Endothelial cell of umbilical vein (primary cell): Measurements from ENCODE around the gene MEP1B. TPM values are rescaled to one million over a fixed set of nuclear protein-coding genes. Genes with fewer than 3 reads are reported as not detected.

Experiments
- BruUV-seq: library from RNA; stranded (reverse); fragments of 400-500 nt; replicated peaks from 2 replicates; lab custom pipeline; 2021; lab: Mats Ljungman, UMichigan
- CTCF ChIA-PET: fragments of 300-600, 350-600 bp; sonication (Branson Sonifier 250); formaldehyde crosslinking; loops from one replicate; lab custom pipeline; 2021; ENCODE audit warnings: antibody characterized with exemption, inconsistent platforms; lab: Charles Lee
- POLR2A ChIA-PET: fragments of 300-600, 350-600 bp; sonication (Branson Sonifier 250); formaldehyde crosslinking; loops from one replicate; lab custom pipeline; 2021; ENCODE audit warnings: antibody characterized with exemption, inconsistent platforms; lab: Charles Lee
- DNase-seq: peaks from one replicate; pipeline ENCODE4 v3.0.0-alpha.2; 2011; ENCODE audit warnings: low read depth, low spot score
- FAIRE-seq: peaks from 2 replicates; lab custom pipeline; 2011; peaks lifted over from hg19 to GRCh38; lab: Jason Lieb, UNC
- H2AFZ ChIP-seq: 2 replicates; pipeline ENCODE4 v1.6.0; 2012; ENCODE audit warnings: low read depth, low read length, control low read depth, inconsistent platforms
- H3K27ac ChIP-seq: 2 replicates; pipeline ENCODE4 v1.5.1; 2011; ENCODE audit warnings: low read depth, mild to moderate bottlenecking, control low read depth, low read length, moderate library complexity; ENCODE audit not compliant: insufficient read depth
- H3K27me3 ChIP-seq, 2 experiments: 2 replicates each; pipeline versions ENCODE4 v1.6.0 to v1.6.1; 2011; ENCODE audit warnings: low read length in 2 of 2, mixed read lengths in 1 of 2; ENCODE audit not compliant: control insufficient read depth in 2 of 2, insufficient read depth in 2 of 2
- H3K36me3 ChIP-seq, 2 experiments: 2 replicates in 1 of 2; 3 replicates in 1 of 2; pipeline ENCODE4 v1.5.1; 2011; ENCODE audit warnings: low read length in 2 of 2, mild to moderate bottlenecking in 1 of 2, moderate library complexity in 1 of 2; ENCODE audit not compliant: control insufficient read depth in 2 of 2, insufficient read depth in 2 of 2; ENCODE audit errors: extremely low read depth in 1 of 2
- H3K4me1 ChIP-seq: 3 replicates; pipeline ENCODE4 v1.5.1; 2011; ENCODE audit warnings: mild to moderate bottlenecking, low read length; ENCODE audit not compliant: control insufficient read depth, insufficient read depth; ENCODE audit errors: extremely low read depth
- H3K4me2 ChIP-seq: 2 replicates; pipeline ENCODE4 v1.6.1; 2011; ENCODE audit warnings: low read length, control low read depth, mixed read lengths; ENCODE audit not compliant: insufficient read depth
- H3K4me3 ChIP-seq, 3 experiments: fragments of 200-600 bp in 1 of 3; sonication (generic), shearing (Covaris generic) in 1 of 3; replicated peaks in 1 of 3; 2 replicates each; pipeline ENCODE4 v1.5.1; 2011 to 2016; ENCODE audit warnings: control low read depth in 3 of 3, low read length in 3 of 3, mild to moderate bottlenecking in 2 of 3, inconsistent platforms in 1 of 3, low read depth in 1 of 3, moderate library complexity in 1 of 3; ENCODE audit not compliant: insufficient read depth in 1 of 3
- H3K79me2 ChIP-seq: 2 replicates; pipeline ENCODE4 v1.6.0; 2012; ENCODE audit warnings: low read length, inconsistent platforms; ENCODE audit not compliant: control insufficient read depth, insufficient read depth
- H3K9ac ChIP-seq: replicated peaks from 2 replicates; pipeline ENCODE3; 2011; ENCODE audit warnings: low read length, control low read depth; ENCODE audit not compliant: insufficient read depth; ENCODE audit errors: extremely low read depth
- H3K9me1 ChIP-seq: replicated peaks from 3 replicates; pipeline ENCODE4 v1.6.0; 2011; ENCODE audit warnings: mild to moderate bottlenecking, low read length; ENCODE audit not compliant: control insufficient read depth, insufficient read depth; ENCODE audit errors: extremely low read depth
- H3K9me3 ChIP-seq: replicated peaks from 2 replicates; pipeline ENCODE4 v1.5.1; 2012; ENCODE audit warnings: low read length, inconsistent platforms; ENCODE audit not compliant: control insufficient read depth, insufficient read depth
- H4K20me1 ChIP-seq: replicated peaks from 2 replicates; pipeline ENCODE3; 2011; ENCODE audit warnings: mild to moderate bottlenecking, low read length; ENCODE audit not compliant: control insufficient read depth, insufficient read depth; ENCODE audit errors: extremely low read depth
- EZH2 ChIP-seq: IDR thresholded peaks from 2 replicates; pipeline ENCODE4 v1.6.1; 2012; ENCODE audit warnings: borderline replicate concordance, low read depth, mild to moderate bottlenecking, moderate library complexity, low read length, inconsistent platforms; ENCODE audit not compliant: severe bottlenecking
- FOS ChIP-seq: IDR thresholded peaks from 2 replicates; pipeline ENCODE4 v1.6.1; 2011; ENCODE audit warnings: mild to moderate bottlenecking, low read length, moderate library complexity, borderline replicate concordance; ENCODE audit not compliant: insufficient read depth
- GATA2 ChIP-seq: IDR thresholded peaks from 2 replicates; pipeline ENCODE4 v1.7.0; 2011; ENCODE audit warnings: low read depth, mild to moderate bottlenecking, moderate library complexity, mixed read lengths, low read length; ENCODE audit not compliant: insufficient read length, insufficient read depth
- JUN ChIP-seq: IDR thresholded peaks from 2 replicates; pipeline ENCODE4 v1.6.1; 2011; ENCODE audit warnings: borderline replicate concordance, low read depth; ENCODE audit not compliant: insufficient read length, insufficient read depth
- MYC ChIP-seq: IDR thresholded peaks from one replicate; pipeline ENCODE4 v1.6.1; 2011; ENCODE audit warnings: mild to moderate bottlenecking, low read depth, low read length
- POLR2A ChIP-seq: IDR thresholded peaks from 2 replicates; pipeline ENCODE4 v1.6.1; 2012; ENCODE audit warnings: low read depth, mild to moderate bottlenecking, control low read depth, low read length
- POLR2AphosphoS5 ChIP-seq: IDR thresholded peaks from 2 replicates; pipeline ENCODE4 v1.6.1; 2012; ENCODE audit warnings: low read depth, mild to moderate bottlenecking, control low read depth, low read length, moderate library complexity; ENCODE audit not compliant: insufficient read depth
- dilution Hi-C: fragments of 300-500 bp; cut with MboI; formaldehyde crosslinking; loops from one replicate; pipeline ENCODE4 v1.15.0; 2019; ENCODE audit warnings: low sequenced_read_pairs; ENCODE audit not compliant: extremely low pct_ligation_motif_present
- intact Hi-C: fragments of 100-400 bp; cut with micrococcal nuclease; formaldehyde crosslinking; loops from one replicate; pipeline ENCODE4 v1.10.0; 2022
- polyA plus RNA-seq, 4 experiments: library from polyadenylated mRNA; depleted of rRNA in 3 of 4; stranded (reverse) in 3 of 4; unstranded in 1 of 4; fragments of >200 nt; gene quantifications; 2 replicates each; pipeline versions ENCODE4 v1.2.1 to v1.2.3, GENCODE V29; 2011 to 2012; ENCODE audit warnings: missing spikeins in 1 of 4
- total RNA-seq: library from RNA; stranded (reverse); gene quantifications from 2 replicates; pipeline ENCODE4 v1.2.3, GENCODE V29; 2021
- TF ChIP-seq, protein P1 (sequence below), 2 donors: IDR thresholded peaks; 1 replicate in 1 of 2; 2 replicates in 1 of 2; pipeline ENCODE4 v1.5.1; 2011; ENCODE audit warnings: low read length in 2 of 2, mild to moderate bottlenecking in 2 of 2, moderate library complexity in 2 of 2, control low read depth in 1 of 2, inconsistent platforms in 1 of 2, low read depth in 1 of 2; ENCODE audit not compliant: insufficient read depth in 1 of 2; ENCODE audit errors: extremely low read depth in 1 of 2
- TF ChIP-seq, protein P2 (sequence below): IDR thresholded peaks from 2 replicates; pipeline ENCODE4 v1.6.1; 2011; ENCODE audit not compliant: insufficient read depth, insufficient read length

Gene MEP1B
- total and polyA plus RNA-seq, 2 donors (not counting 3 experiments of a cell fraction or from before 2014, with no cell fraction given): not detected

DNA sequence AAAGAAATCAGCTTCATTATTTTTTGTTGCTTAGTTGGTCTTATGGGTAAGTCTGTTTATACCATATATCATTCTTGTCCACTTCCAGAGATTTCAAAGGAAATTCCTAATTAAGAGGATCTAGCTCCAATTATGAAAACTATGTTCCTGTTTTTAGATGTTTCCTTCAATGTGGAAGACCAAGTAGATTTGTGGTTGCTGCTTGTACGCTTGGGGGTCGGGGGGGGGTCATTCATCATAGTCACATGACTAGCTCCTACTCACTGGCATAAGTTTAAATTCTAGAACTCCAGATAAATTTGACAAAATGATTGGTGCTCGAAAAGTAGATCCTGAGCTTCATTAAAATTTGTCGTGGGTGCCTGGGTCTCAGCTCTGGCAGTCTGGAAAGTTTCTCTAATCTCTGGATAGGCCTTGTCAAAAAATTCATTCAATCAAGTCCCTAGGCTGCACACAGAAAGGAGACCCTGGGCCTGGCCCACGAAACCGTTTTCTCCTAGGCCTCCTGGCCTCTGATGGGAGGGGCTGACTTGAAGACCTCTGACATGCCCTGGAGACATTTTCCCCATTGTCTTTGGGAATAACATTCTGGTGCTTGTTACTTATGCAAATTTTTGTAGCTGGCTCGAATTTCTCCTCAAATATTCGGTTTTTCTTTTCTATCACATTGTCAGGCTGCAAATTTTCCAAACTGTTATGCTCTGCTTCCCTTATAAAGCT lies 62.5 kb downstream of the MEP1B start:
- Histone ChIP-seq H3K4me1 (no peaks in the 10 kb centered on the region), H3K9ac (no peak overlapping the region), H3K27ac (no peak overlapping the region), H3K4me2 (no peak overlapping the region), H3K79me2 (no peaks in the 10 kb centered on the region), H3K36me3 (no peaks in the 10 kb centered on the region), H4K20me1 (no peaks in the 10 kb centered on the region), H3K9me3 (no peaks in the 10 kb centered on the region), H3K9me1 (no peaks in the 10 kb centered on the region), H2AFZ (no peak overlapping the region), H3K27me3 (peaks cover 3 to 4% of the 10 kb centered on the region in 2 experiments), H3K4me3 (no peak overlapping the region)
- FAIRE-seq (no peak), DNase-seq (no peak)
- BruUV-seq: no TSS peak
- CTCF ChIA-PET: interaction anchor here (2.6 kb wide), 1 partner anchor 20 kb away, joined by 6 read pairs; no protein-coding TSS in a partner anchor
- intact Hi-C loops: no loop called here
- dilution Hi-C loops: no loop called here
- POLR2A ChIA-PET: interaction anchor here (0.6 kb wide), 1 partner anchor 14 kb away, joined by 4 read pairs; no protein-coding TSS in a partner anchor
- TF ChIP-seq, protein P1, sequence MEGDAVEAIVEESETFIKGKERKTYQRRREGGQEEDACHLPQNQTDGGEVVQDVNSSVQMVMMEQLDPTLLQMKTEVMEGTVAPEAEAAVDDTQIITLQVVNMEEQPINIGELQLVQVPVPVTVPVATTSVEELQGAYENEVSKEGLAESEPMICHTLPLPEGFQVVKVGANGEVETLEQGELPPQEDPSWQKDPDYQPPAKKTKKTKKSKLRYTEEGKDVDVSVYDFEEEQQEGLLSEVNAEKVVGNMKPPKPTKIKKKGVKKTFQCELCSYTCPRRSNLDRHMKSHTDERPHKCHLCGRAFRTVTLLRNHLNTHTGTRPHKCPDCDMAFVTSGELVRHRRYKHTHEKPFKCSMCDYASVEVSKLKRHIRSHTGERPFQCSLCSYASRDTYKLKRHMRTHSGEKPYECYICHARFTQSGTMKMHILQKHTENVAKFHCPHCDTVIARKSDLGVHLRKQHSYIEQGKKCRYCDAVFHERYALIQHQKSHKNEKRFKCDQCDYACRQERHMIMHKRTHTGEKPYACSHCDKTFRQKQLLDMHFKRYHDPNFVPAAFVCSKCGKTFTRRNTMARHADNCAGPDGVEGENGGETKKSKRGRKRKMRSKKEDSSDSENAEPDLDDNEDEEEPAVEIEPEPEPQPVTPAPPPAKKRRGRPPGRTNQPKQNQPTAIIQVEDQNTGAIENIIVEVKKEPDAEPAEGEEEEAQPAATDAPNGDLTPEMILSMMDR (IDR thresholded peaks at IDR 0.05; ENCODE audit: extremely low read depth in 1 of 2, insufficient read depth in 1 of 2, low read depth in 1 of 2, low read length in 2 of 2): no peak
- TF ChIP-seq POLR2AphosphoS5: no peak
- no peak for TF ChIP-seq JUN
- TF ChIP-seq POLR2A: no peak
- TF ChIP-seq FOS: no peak
- no peak for TF ChIP-seq MYC
- TF ChIP-seq, protein P2, sequence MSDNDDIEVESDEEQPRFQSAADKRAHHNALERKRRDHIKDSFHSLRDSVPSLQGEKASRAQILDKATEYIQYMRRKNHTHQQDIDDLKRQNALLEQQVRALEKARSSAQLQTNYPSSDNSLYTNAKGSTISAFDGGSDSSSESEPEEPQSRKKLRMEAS: no peak
- TF ChIP-seq GATA2: no peak
- no peak for TF ChIP-seq EZH2
